Testis (tissue), 3 donors: Measurements from ENCODE around the gene HP1BP3. TPM values are rescaled to one million over a fixed set of nuclear protein-coding genes. Genes with fewer than 3 reads are reported as not detected.

ENCODE experiments used
- DNase-seq: peaks from one replicate; pipeline ENCODE4 v3.0.0-alpha.2; 2019
- H3K27ac ChIP-seq, 2 donors: fragments of 200-600 bp; sonication (generic); one replicate each; pipeline ENCODE4 v1.5.1; 2019
- H3K27me3 ChIP-seq: fragments of 200-600 bp; sonication (generic); one replicate; pipeline ENCODE4 v1.5.1; 2019
- H3K36me3 ChIP-seq: fragments of 200-600 bp; sonication (generic); one replicate; pipeline ENCODE4 v1.5.1; 2017; ENCODE audit warnings: low read depth; ENCODE audit errors: missing control alignments
- H3K4me1 ChIP-seq: fragments of 200-600 bp; sonication (generic); one replicate; pipeline ENCODE4 v1.5.1; 2019
- H3K4me3 ChIP-seq, 2 donors: fragments of 200-600 bp; sonication (generic); one replicate each; pipeline ENCODE4 v1.5.1; 2017 to 2019
- H3K9me3 ChIP-seq: fragments of 200-600 bp; sonication (generic); one replicate; pipeline ENCODE4 v1.5.1; 2017
- CTCF ChIP-seq, 3 experiments: fragments of 450-650 bp in 2 of 3; fragments of 200-600 bp in 1 of 3; sonication (generic) in 1 of 3; IDR thresholded peaks; one replicate each; pipeline ENCODE4 v1.5.1; 2016 to 2019; ENCODE audit warnings: antibody characterized with exemption in 3 of 3, mild to moderate bottlenecking in 2 of 3, moderate library complexity in 1 of 3
- POLR2A ChIP-seq: fragments of 450-650 bp; IDR thresholded peaks from one replicate; pipeline ENCODE4 v1.6.1; 2017; ENCODE audit warnings: antibody characterized with exemption, mild to moderate bottlenecking, moderate library complexity
- WGBS, 2 donors: methylation state at CpG; one replicate each; pipeline ENCODE4 v1.1.5; 2018; 5-methylcytosine and 5-hydroxymethylcytosine counted together
- intact Hi-C: fragments of 100-400 bp; cut with DNase I; formaldehyde crosslinking; loops from one replicate; pipeline ENCODE4 v1.15.1; 2023; ENCODE audit warnings: low total_unique reads
- polyA plus RNA-seq: library from polyadenylated mRNA; stranded (reverse); fragments of 350-450 nt; fragmentation: Illumina TruSeq; extraction: RNeasy Lipid Tissue Mini Kit (QIAGEN cat#74804); gene quantifications from one replicate; pipeline ENCODE4 v1.2.3, GENCODE V29; 2014; ENCODE audit warnings: low read depth, low replicate concordance; ENCODE audit not compliant: insufficient read depth
- total RNA-seq, 2 donors: library from RNA; depleted of rRNA; stranded (reverse); fragments of >200 nt; gene quantifications; one replicate each; pipeline ENCODE4 v1.2.3, GENCODE V29; 2016

HP1BP3 gene
- total and polyA plus RNA-seq, 3 donors from 2014 or later, result 165 to 401 (median 347) TPM

DNA sequence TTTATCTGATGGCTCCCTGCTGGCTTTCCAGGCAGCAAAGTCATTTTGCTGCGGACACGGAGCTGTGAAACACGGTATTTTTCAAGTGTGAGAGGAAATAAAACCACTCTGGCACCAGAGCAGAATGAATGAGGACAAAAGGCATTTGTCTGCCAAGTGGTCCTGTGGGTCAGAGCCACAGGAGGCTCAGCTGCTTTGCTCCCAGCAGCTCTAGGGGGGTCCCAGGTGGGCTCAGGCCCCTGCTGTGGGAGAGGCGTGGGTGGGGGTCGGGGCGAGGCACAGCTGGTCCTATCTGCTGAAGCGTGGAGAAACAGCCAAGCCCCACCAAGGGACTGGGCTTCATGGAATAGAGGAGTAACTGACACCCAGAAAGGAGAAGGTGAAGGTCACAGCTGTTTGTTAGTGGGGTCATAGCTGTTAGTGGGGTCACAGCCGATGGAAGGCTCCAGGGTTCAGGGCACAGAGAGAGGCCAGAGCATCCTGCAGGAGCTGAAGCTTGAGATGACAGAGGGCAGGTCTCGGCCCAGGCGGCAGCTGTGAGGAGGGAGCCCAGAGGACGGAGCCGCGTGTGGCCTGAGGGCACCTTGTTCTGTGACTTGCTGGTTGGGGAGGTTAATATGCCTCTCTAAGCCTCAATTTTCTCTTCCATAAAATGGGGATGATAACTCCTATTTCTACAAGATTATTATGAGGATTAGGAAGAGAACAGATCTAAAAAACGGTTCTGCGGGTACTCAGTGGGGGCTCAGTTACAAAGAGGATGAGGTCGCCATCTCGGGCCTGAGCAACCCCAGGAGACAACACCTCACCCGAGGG lies 76.4 kb downstream of the HP1BP3 start:
- no peaks in the 10 kb centered on the region for H3K4me1 ChIP-seq
- TF ChIP-seq CTCF (IDR thresholded peaks at IDR 0.05), result no peak
- TF ChIP-seq POLR2A, result no peak
- no peaks in the 10 kb centered on the region for H3K9me3 ChIP-seq
- no peaks in the 10 kb centered on the region for H3K36me3 ChIP-seq
- H3K27ac ChIP-seq, result no peak overlapping the region
- intact Hi-C loops, result no loop called here
- no peak for DNase-seq
- 57 to 68% methylated on average over 14 to 18 of the region's 18 CpGs for WGBS, 2 donors
- no peak overlapping the region for H3K4me3 ChIP-seq
- no peaks in the 10 kb centered on the region for H3K27me3 ChIP-seq

DNA sequence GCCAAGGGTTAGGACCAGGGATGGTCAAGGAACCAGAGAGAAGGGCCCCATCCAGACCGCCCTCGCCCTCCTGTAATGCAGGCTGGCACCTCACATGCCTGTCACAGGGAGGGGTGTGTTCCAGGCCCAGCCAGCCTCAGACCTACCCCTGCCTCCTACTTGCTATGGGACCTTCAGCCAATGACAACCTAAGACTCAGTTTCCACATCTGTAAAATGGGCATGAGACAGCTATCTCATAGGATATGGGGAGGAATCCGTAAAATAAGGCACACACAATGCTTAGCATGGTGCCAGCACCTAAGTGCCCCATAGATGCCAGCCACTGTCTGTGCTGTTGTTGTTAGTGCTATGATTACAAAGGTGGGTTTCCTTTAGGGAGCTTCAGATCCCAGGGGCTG lies 77.2 kb downstream of the HP1BP3 start:
- TF ChIP-seq CTCF (IDR thresholded peaks at IDR 0.05) (no peak), POLR2A (no peak)
- intact Hi-C loops, result no loop called here
- WGBS, 2 donors, result 80 to 98% methylated on average over 1 to 3 of the region's 3 CpGs

GRCh38 chr1:20708891-20709290 lies 78.2 kb downstream of the HP1BP3 start:
- Histone ChIP-seq H3K27ac (no peak overlapping the region), H3K9me3 (no peaks in the 10 kb centered on the region), H3K27me3 (no peaks in the 10 kb centered on the region), H3K4me3 (no peak overlapping the region), H3K4me1 (no peaks in the 10 kb centered on the region), H3K36me3 (no peaks in the 10 kb centered on the region)
- WGBS, 2 donors, result 78% methylated on average over 5 of the region's 5 CpGs
- TF ChIP-seq CTCF (IDR thresholded peaks at IDR 0.05) (no peak), POLR2A (no peak)
- intact Hi-C loops, result no loop called here
- DNase-seq, result no peak

More for the DNA sequence above, 77.2 kb downstream of the HP1BP3 start:
- Histone ChIP-seq H3K36me3 (no peaks in the 10 kb centered on the region), H3K9me3 (no peaks in the 10 kb centered on the region), H3K4me1 (no peaks in the 10 kb centered on the region), H3K4me3 (no peak overlapping the region), H3K27ac (no peak overlapping the region), H3K27me3 (no peaks in the 10 kb centered on the region)
- no peak for DNase-seq

GRCh38 chr1:20708057-20708456 lies 79.0 kb downstream of the HP1BP3 start:
- no peak for DNase-seq
- H3K4me3 ChIP-seq, result no peak overlapping the region
- intact Hi-C loops, result no loop called here
- no peak overlapping the region for H3K27ac ChIP-seq
- H3K9me3 ChIP-seq, result no peaks in the 10 kb centered on the region
- WGBS, 2 donors, result 83 to 84% methylated on average over 5 to 6 of the region's 6 CpGs
- H3K27me3 ChIP-seq, result no peaks in the 10 kb centered on the region
- H3K4me1 ChIP-seq, result no peaks in the 10 kb centered on the region
- no peaks in the 10 kb centered on the region for H3K36me3 ChIP-seq
- no peak for TF ChIP-seq POLR2A
- no peak for TF ChIP-seq CTCF (IDR thresholded peaks at IDR 0.05)

- Histone ChIP-seq H3K4me1 (no peaks in the 10 kb centered on the region), H3K9me3 (no peaks in the 10 kb centered on the region), H3K36me3 (no peaks in the 10 kb centered on the region), H3K27ac (no peak overlapping the region), H3K4me3 (no peak overlapping the region), H3K27me3 (no peaks in the 10 kb centered on the region)
- DNase-seq, result no peak
- 43 to 45% methylated on average over 5 of the region's 5 CpGs for WGBS, 2 donors
- TF ChIP-seq CTCF (IDR thresholded peaks at IDR 0.05) (no peak), POLR2A (no peak)
- intact Hi-C loops, result no loop called here
Observed at GRCh38 chr1:20706841-20707240, 80.3 kb downstream of the HP1BP3 start.
